ENCODE results near the gene PSME3.
"Not testable (repeated sequence)": the region's sequence is repeated elsewhere in the genome, so short reads cannot be mapped to it uniquely, and the experiment has no call there.

Gene PSME3

DNA sequence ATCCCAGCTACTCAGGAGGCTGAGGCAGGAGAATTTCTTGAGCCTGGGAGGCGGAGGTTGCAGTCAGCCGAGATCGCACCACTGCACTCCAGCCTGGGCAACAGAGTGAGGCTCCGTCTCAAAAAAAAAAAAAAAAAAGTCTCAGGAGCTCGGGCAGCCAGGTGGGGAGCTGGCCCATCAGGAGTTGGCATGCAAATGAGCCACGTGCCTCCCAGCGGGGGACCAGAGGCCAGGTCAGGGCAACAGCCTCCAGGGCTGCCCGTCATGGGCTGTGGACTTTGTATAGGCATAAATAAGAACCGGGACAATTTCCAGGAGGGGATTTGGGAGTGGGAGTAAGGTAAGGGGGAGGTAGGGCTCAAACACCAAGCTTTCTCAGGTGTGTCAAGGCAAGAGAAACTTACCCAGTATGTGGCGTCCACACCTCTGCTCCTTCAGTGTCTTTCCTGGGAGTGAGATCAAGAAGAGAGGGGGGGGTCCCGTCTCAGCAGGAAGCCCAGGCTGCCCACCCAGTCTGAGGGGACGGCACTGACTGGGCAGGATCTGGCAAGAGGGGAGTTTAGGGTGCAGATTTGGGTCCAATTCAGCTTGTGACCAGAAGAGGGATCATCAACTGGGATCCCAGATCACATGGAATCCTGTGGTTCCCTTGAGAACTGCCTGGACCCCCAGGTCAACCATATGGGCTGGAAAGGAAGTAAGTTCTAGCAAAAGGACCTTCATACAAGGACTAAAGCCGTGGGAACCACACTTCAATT lies 45.1 kb downstream of the PSME3 start:
- no peak for DNase-seq (ENCODE audit: low read depth)

DNA sequence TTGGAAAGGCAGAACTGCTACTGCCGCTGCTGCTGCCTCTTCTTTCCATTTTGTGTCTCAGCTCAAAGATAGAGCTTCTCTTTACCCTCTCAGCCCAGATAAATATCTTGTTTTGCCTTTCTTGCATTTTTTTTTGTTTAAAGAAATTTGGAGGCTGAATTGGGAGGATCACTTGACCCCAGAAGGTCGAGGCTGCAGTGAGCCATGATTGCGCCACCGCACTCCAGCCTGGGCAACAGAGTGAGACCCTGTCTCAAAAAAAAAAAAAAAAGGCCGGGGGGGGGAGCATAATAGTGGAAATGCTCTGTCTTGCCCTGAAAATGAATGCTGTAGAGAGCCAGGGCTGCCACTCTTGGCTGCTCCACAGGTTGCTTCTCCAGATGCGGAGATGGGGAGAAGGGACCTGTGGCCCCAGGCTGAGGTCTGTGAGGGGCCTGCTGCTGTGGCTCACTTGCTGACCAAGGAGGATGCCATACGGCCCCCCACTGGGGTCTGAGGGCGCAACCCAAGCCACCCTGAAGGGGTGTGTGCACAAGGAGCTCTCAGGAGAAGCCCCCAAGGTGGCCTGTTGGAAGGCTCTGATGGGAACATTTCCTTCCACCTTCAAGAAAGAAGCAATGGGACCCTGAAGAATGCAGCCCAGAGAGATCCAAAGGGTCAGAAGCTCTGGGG lies 45.9 kb downstream of the PSME3 start:
- no peak for DNase-seq (ENCODE audit: low read depth)

DNA sequence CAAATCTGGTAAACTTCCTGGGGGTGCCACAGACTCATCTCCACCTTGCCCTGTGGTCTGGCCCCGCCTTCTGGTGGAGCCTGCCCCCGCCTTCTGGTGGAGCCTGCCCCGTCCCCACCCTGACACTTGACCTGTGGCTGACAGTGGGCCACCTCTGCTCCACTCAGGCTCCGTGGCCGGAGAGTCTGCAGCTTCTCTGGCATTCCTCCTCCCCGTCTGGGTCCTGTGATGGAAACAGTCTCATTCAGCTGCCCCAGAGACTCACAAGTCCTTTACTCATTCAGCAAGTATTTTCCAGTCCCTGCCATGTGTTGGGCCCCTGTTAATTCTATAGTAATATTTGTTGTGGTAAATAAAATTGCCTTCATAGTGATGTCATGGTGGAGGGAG lies 46.4 kb downstream of the PSME3 start:
- DNase-seq (ENCODE audit: low read depth), result peak; percentile 55

DNA sequence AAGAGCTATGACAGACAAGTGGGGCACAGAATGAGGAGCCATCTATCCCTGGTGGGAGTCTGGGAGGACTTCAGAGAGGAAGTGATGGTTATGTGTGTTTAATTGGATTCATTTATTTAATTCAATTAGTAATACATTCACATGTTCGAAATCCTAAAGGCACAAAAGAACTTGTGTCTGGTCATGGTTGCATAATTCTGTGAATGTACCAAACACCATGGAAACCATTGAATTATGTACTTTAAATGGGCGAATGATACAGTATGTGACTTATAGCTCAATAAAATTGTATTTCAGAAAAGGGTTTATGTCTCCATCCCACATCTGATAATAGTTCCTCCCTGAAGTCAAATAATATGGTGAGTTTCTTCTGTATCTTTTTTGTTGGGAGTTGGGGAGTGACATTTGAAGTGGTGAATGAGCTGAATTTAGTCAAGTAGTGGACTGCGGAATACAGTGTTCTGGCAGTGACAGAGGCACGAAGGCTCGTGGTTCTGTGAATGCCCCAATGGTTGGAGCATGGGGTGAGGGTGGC lies 47.6 kb downstream of the PSME3 start:
- DNase-seq (ENCODE audit: low read depth), result no peak

DNA sequence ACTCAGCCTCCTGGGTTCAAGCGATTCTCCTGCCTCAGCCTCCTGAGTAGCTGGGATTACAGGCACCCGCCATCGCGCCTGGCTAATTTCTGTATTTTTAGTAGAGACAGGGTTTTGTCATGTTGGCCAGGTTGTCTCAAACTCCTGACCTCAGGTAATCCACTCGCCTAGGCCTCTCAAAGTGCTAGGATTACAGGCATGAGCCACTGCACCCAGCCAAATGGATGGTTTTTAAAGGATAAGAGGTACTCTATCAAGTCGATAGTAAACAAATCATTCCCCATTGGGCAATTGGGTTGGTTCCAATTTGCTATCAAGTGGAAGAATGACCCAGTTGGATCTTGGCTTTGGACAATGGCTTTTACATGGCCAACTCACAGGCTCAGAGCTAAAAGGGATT lies 48.5 kb downstream of the PSME3 start:
- not testable (repeated sequence) for DNase-seq (ENCODE audit: low read depth)

DNA sequence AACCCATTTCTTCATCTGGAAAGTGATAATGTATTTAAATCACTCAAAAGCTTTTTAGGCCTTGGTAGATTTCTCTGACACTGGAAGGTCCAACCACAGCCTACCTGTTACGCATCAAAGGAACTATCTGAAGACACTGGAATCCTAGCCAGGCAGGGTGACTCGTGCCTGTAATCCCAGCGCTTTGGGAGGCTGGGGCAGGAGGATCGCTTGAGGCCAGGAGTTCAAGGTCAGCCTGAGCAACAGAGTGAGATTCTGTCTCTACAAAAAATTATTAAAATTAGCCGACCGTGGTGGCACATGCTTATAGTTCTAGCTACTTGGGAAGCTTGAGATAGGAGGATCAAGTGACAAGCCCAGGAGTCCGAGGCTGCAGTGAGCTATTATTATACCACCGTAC lies 49.0 kb downstream of the PSME3 start:
- no peak for DNase-seq (ENCODE audit: low read depth)

DNA sequence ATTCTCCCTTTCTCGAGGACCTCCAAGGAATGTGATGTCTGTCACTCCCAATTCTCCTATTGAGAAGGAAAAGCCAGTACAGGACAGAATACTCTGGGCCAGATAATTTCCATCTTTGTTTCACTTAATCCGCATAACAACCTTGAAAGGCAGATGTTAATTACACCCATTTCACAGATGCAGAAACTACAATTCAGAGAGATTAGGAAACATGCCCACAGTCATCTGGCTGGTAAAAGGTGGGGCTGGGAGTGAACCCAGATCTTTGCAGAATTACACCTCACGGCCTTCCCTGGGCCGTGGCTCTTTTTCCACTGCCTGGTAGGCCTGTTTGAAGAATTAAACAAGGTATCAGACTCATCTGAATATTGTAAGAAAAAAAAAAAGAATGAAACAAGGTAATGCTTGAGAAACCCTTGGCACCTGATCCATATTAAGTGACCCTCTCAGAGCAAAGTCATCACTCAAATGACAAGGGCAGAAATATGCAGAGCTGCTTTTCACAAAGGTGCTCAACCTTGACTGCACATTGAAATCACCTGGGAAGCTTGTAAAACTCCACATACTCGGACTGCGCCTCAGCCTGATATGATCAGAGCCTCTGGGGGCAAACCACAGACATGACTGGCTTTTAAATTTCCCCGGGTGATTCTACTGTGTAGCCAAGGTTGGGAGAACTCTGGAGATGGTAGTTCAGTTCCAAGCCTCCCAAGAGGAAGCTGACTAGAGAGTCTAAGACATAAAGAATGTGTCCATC lies 50.8 kb downstream of the PSME3 start:
- DNase-seq (ENCODE audit: low read depth), result no peak

DNA sequence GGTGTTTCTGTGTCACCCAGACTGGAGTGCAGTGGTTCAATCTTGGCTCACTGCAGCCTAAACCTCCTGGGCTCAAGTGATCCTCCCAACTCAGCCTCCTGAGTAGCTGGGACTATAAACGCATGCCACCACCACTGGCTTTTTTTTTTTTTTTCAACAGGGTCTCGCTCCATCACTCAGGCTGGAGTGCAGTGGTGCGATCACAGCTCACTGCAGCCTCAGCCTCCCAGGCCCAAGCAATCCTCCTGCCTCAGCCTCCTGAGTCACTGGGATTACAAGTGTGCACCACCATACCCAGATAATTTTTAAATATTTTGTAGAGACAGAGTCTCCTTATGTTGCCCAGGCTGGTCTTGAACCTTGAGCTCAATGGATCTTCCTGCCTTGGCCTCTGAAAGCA lies 52.6 kb downstream of the PSME3 start:
- DNase-seq (ENCODE audit: low read depth), result not testable (repeated sequence)

DNA sequence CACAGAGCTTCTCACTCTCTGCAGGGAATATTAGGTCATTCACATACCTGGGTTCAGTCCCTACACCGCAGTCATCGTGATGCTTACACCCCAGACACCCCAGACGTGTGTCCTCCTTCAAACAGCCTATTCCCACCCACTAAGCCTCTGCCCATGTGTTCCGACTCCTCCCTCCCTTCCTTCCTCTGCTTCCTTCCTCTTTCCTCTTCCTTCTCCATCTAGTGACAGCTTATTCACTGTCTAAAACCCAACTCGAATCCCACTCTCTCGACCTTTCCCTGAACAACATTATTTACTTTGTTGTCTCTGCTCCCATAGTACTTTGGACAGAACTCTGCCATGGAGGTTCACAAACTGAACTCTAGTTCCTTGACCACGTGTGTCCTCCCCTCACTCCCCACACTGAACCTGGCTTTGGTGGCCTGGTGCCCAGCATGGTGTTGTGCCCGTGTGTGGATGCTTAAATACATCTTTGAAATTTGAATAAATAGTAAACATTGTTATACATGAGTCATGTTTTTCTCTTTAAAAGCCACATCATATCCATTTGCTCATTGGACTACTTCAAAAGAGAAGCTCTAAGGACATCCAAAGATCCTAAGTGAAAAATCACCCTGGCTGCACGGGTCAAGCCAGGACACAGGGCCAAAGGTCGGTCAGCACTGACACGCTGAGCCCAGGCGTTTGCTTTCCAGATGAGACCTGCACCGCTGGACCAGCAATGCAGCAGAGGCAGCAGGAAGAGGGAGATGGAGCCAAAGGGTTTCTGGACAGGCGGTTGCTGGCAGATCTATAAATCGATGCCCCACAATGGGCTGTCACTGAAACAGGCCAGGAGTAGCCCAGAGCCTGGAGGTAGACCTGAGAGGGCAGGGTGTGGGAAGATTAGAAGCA lies 53.3 kb downstream of the PSME3 start:
- no peak for DNase-seq (ENCODE audit: low read depth)

DNA sequence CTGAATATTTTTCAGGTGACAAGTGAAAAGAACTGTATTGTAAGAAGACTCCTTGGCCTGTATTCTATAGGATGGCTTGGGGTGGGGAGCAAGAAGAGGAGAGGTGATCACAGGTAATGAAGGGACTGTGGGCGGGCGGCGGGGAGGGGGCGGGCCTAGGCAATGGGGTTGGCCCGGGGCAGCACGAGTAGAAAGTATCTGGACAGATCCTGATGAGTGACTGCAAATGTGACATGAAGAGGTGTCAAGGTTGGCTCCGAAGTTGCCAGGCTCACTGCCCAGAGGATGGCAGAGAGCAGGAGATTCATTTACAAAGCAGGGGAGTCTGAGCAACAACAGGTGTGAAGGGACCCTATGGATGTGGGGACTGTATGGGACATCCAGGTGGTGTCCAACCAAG lies 56.6 kb downstream of the PSME3 start:
- no peak for DNase-seq (ENCODE audit: low read depth)

DNA sequence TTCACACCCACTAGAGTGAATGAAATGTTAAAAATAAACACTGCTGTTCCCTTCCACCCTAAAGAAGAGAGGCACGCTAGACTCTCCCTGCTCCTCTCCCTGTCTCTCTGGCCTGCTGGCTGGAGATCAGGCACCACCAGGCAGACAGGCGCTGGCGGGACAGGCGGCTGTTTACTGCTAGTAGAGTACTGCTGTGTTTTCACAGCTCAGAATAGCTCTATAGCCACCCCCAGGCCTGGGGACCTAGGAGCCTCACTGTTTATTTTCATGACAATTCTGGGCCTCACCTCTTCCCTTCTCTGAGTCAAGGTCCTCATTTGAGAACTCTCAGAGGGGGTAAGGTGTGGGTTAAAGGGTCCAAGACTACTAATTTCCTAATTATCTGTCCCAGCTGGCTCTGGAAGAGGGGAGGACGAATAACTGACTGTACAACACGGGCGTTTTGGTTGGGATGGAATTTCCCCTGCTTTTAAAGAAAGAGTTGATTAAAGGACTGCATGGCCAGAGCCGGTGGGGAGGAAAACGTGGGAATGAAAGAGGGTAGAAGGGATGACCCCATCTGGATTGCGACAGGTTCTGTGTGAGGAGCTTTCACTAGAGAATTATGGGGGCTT lies 58.4 kb downstream of the PSME3 start:
- DNase-seq (ENCODE audit: low read depth), result peak; percentile 50

DNA sequence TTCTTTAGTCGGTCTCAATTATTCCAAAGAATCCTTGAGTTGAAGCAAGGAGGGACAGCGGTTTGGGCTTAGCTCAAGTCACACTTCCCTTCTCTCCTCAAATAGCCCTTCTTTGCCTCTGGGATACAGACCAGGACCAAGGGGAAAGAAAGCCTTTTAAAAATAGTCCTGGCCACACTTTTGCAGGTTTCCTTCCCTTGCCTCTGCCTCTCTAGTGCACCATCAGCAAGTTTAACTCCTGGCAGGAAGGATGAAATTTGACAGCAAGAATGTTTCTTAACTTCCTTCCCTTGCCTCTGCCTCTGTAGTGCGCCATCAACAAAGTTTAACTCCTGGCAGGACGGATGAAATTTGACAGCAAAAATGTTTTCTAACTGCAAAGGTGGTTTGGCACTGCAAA lies 60.2 kb downstream of the PSME3 start:
- no peak for DNase-seq (ENCODE audit: low read depth)
